ENCODE measurements around the gene BRIX1.
A peak's percentile ranks its signal among the peaks of the same experiment; 100 is the strongest.

BRIX1 gene

DNA sequence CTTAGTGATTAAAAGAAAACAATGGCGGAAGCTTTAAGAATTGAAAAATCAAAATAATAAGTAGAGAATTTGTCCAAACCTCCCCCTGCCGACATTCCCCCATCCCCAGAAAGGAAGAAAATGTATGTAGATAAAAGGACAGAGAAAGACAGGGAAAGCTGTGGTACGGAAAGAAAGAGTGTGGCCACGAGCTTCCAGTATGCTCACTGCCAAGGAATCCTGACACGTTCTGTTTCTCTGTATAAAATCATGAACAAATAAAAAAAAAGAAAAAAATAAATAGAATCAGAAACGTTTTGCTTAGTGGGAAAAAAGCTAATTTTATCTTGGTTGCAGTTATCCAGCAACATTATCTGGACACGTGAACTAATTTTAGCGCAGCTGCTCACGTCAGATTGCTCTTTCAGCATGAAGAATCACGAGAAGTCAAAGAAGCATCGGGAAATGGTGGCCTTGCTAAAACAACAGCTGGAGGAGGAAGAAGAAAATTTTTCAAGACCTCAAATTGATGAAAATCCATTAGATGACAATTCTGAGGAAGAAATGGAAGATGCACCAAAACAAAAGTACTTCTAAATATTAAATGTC, 29.0 kb downstream of the BRIX1 start:
- Histone ChIP-seq H3K36me3 (replicated peaks) (peaks cover 24% of the 10 kb centered on the region), H3K4me3 (ENCODE audit: low read depth, low read length) (no peak overlapping the region), H3K27me3 (replicated peaks) (no peaks in the 10 kb centered on the region), H3K27ac (no peak overlapping the region)
- DNase-seq = no peak
- in situ Hi-C loops (cut with HindIII; ENCODE audit: low pct_ligation_motif_present, low sequenced_read_pairs) = no loop called here
- no peak for TF ChIP-seq CTCF (IDR thresholded peaks at IDR 0.05; ENCODE audit: low read depth, low read length, missing control alignments)

GRCh38 chr5:34957321-34957720, 41.8 kb downstream of the BRIX1 start:
- no peaks in the 10 kb centered on the region for H3K27me3 ChIP-seq (replicated peaks)
- no peak for DNase-seq
- no peak overlapping the region for H3K27ac ChIP-seq
- no peak overlapping the region for H3K4me3 ChIP-seq (ENCODE audit: low read depth, low read length)
- in situ Hi-C loops (cut with HindIII; ENCODE audit: low pct_ligation_motif_present, low sequenced_read_pairs) = no loop called here
- TF ChIP-seq CTCF (IDR thresholded peaks at IDR 0.05; ENCODE audit: low read depth, low read length, missing control alignments) = no peak
- peaks cover 8% of the 10 kb centered on the region for H3K36me3 ChIP-seq (replicated peaks)

DNA sequence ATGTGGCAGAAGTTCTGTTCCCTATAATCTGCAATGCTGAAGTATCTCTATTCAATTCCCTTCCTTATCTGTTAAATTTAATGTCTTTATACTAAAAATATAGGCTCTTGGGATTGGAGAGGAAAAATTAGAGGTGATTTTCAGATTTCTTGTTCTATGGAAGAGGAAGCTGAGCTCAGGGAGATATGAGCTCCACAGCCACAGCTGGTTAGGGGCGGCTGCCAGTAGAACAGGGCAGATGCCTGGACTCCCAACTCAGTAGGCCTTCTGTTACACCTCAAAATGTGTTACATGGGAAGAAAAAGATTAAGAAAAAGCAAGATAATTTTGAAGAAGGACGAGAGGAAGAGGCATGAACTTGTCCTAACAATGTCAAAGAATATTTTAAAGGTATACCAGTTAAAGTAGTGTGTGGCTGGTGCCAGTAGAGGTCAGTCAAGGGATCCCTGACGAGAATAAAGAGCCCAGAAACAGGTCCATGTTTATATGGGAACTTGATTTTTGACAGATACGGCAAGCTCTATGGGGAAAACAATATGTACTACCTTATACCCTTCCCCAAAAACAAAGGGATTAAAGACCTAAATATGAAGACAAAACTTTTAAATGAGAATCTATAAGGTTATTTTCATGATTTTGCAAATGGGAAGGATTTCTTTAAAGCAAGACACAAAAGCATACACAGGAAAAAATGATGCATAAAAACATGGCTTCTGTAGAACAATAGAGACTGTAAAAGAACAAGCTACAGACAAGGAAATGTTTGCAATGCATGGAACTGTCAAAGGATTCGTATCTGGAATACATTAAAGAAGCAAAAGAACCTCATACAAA, 42.6 kb downstream of the BRIX1 start:
- H3K4me3 ChIP-seq (ENCODE audit: low read depth, low read length) = no peak overlapping the region
- in situ Hi-C loops (cut with HindIII; ENCODE audit: low pct_ligation_motif_present, low sequenced_read_pairs) = no loop called here
- DNase-seq = peak; percentile 36
- H3K27me3 ChIP-seq (replicated peaks) = no peaks in the 10 kb centered on the region
- TF ChIP-seq CTCF (IDR thresholded peaks at IDR 0.05; ENCODE audit: low read depth, low read length, missing control alignments) = peak; percentile 78
- H3K27ac ChIP-seq = no peak overlapping the region
- H3K36me3 ChIP-seq (replicated peaks) = peaks cover 8% of the 10 kb centered on the region

DNA sequence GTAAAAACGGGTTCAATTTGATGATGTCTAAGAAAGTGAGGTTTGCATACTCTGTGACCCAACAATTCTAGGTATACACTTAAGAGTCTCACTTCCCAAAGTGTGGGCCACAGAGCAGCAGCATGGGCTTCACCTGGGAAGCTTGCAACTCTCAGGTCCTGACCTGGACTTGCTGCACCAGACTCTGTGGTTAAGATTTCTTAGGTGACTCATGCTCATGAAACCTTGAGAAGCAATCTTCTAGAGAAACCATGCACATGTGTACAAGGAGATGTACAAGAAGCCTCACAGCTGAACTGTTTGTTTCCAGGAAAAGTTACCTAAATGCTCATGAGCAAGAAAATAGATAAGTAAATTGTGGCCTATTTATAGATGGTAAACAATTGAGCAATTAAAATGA, 43.8 kb downstream of the BRIX1 start:
- no peak for TF ChIP-seq CTCF (IDR thresholded peaks at IDR 0.05; ENCODE audit: low read depth, low read length, missing control alignments)

GRCh38 chr5:34967540-34967939, 52.0 kb downstream of the BRIX1 start:
- H3K36me3 ChIP-seq (replicated peaks) = no peaks in the 10 kb centered on the region
- no peak for TF ChIP-seq CTCF (IDR thresholded peaks at IDR 0.05; ENCODE audit: low read depth, low read length, missing control alignments)
- no peak overlapping the region for H3K4me3 ChIP-seq (ENCODE audit: low read depth, low read length)
- H3K27me3 ChIP-seq (replicated peaks) = no peaks in the 10 kb centered on the region
- in situ Hi-C loops (cut with HindIII; ENCODE audit: low pct_ligation_motif_present, low sequenced_read_pairs) = no loop called here
- no peak overlapping the region for H3K27ac ChIP-seq
- DNase-seq = no peak

More for the DNA sequence above, 43.8 kb downstream of the BRIX1 start:
- peak; percentile 42 for DNase-seq
- Histone ChIP-seq H3K4me3 (ENCODE audit: low read depth, low read length) (no peak overlapping the region), H3K36me3 (replicated peaks) (peaks cover 3% of the 10 kb centered on the region), H3K27me3 (replicated peaks) (no peaks in the 10 kb centered on the region), H3K27ac (no peak overlapping the region)
- in situ Hi-C loops (cut with HindIII; ENCODE audit: low pct_ligation_motif_present, low sequenced_read_pairs) = no loop called here
